HG02981 (cell line): Measurements from ENCODE around the gene MRPL52.
"Not testable (repeated sequence)": the region's sequence is repeated elsewhere in the genome, so short reads cannot be mapped to it uniquely, and the experiment has no call there.

Experiments used
- ATAC-seq: cut with Tn5 transposase; IDR thresholded peaks from one replicate; pipeline ENCODE4 v1.9.1; 2021; ENCODE audit warnings: mild to moderate bottlenecking, moderate library complexity; ENCODE audit not compliant: unreplicated experiment

Gene MRPL52

GRCh38 chr14:22829661-22830442 is at the start of gene MRPL52:
Gene MRPL52 (plus strand): TSS chr14:22829887. CDS start chr14:22829913, 26 bp downstream.
- ATAC-seq: peak; percentile 81

DNA sequence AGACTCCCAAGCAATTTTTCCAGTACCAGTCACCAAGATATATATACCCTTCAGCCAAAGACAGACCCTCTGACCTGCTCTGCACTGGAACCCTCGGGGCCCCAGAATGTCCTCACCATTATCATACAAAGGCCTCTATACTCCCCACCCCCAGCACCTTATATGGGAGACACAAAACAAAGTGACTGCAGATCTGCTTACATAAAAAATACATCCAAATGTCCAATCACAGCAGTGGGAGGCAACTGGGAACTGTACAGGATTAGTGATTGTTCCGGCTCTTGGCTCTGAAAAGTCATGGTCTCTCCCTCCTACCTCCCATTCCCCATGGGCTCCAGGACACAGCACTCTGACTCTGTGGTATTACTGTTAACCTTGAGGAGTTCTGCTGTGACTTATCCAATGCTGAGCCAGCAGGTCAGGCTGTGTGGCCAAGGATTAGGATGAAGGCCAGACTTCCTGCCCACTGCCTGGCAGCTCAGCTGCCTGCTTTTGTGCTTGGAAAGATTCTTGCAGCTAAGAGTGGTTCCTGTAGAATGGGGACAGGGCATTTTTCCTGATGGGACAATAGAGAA is 49.5 kb upstream of the MRPL52 start:
- ATAC-seq: no peak

GRCh38 chr14:22780941-22781300 is 48.8 kb upstream of the MRPL52 start:
- no peak for ATAC-seq

DNA sequence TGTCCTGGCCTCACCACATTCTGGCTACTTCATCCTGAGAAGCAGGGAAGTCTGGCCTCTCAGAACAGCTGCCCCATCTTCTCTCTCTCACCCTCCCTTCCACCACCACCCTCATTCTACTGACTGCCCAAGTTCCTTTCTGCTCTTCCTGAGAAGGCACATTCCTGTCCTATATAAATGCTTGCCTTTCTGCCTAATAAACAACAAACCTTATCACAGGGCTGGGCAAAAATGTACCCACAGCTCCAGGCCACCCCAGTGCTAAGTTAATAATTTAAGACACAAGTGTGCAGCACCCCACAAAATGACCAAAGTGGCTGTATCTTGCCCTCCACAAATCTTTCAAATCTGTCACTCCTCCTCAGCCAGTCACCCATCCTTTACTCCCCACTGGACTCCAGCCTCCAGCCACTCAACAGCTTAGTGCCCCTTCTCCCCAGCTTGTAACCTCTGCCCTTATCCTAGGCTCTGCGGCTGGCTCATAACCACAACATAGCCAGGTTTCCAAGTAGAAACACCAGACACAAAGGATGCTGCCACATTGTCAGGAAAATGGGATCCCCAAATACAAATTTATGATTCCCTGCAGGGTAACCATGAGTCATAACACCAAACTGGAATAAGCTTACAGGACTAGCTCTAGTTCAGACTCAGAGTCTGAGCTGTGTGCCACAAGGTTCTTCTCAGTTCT is 48.2 kb upstream of the MRPL52 start:
- ATAC-seq: no peak

GRCh38 chr14:22786685-22787084 is 43.0 kb upstream of the MRPL52 start:
- no peak for ATAC-seq

GRCh38 chr14:22791301-22791700 is 38.4 kb upstream of the MRPL52 start:
- ATAC-seq: no peak

DNA sequence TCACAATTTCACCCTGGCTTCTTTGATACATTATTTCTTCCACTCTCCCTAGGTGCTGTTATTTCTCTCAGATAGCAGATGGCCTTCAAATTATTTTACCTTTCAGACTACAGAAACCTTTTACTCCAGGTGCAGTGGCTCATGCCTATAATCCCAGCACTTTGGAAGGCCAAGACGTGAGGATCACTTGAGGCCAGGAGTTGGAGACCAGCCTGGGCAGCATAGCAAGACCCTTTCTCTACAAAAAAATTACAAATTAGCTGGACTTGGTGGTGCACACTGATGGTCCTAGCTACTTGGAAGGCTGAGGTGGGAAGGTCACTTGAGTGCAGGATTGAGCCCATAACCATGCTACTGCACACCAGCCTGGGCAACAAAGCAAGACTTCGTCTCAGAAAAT is 37.5 kb upstream of the MRPL52 start:
- no peak for ATAC-seq

DNA sequence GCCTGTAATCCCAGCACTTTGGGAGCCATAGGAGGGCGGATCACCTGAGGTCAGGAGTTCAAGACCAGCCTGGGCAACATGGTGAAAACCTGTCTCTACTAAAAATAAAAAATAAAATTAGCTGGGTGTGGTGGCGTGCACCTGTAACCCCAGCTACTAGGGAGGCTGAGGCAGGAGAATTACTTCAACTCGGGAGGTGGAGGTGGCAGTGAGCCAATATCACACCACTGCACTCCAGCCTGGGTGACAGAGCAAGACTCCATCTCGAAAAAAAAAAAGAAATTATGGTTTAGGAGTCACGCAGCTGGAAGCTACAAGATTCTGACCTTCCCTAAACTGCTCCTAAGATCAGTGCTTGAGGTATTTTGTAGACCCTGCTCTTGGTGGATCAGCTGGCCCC is 36.1 kb upstream of the MRPL52 start:
- ATAC-seq: not testable (repeated sequence)

DNA sequence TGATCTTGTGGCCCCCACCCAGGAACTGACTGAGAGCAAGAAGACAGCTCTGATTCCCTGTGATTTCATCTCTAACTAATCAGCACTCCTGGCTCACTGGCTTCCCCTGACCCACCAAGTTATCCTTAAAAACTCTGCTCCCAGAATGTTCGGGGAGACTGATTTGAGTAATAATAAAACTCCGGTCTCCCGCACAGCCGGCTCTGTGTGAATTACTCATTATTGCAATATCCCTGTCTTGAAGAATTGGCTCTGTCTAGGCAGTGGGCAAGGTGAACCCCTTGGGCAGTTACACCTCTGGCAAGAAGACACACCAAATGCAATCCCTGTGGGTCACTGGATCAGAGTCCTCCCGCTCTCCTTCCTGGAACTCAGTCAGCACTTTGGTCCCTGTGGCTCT is 35.7 kb upstream of the MRPL52 start:
- ATAC-seq: no peak

DNA sequence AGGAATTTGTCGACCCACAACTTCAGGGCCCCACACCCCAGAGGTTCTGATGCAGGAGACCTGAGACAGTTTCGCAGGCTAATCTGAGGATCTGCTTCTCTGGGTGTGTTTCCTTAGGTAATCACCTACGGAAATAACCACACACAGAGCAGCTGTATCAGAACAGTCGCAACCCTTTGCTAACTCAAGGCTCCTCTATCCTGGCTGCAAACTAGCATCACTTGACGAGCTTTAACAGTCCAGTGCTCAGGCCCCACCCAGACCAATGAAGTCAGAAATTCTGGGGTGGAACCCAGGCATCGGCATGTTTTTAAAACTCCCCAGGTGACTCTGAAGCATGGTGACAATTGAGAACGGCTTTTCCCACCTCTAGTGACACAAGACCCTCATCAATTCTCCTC is 35.1 kb upstream of the MRPL52 start:
- ATAC-seq: no peak

- ATAC-seq: no peak
These were observed 33.5 kb upstream of the MRPL52 start for GRCh38 chr14:22796087-22796707.

- no peak for ATAC-seq
These were observed 32.4 kb upstream of the MRPL52 start for GRCh38 chr14:22797017-22797917.

GRCh38 chr14:22798528-22798927 is 31.2 kb upstream of the MRPL52 start:
- no peak for ATAC-seq

DNA sequence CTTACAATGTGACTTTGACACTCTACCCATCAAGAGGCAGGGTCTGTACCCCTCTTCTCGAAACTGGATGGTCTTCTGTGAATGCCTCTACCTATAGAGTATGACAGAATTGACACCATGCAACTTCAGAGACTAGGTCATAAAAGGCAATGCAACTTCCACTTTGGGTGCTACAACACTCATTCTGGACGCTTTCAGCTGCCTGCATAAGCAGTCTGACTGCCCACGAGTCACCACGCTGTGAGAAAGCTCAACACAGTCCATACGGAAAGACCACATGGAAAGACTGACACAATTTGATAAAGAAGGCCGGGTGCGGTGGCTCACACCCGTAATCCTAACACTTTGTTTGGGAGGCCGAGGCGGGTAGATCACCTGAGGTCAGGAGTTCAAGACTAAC is 29.3 kb upstream of the MRPL52 start:
- no peak for ATAC-seq

DNA sequence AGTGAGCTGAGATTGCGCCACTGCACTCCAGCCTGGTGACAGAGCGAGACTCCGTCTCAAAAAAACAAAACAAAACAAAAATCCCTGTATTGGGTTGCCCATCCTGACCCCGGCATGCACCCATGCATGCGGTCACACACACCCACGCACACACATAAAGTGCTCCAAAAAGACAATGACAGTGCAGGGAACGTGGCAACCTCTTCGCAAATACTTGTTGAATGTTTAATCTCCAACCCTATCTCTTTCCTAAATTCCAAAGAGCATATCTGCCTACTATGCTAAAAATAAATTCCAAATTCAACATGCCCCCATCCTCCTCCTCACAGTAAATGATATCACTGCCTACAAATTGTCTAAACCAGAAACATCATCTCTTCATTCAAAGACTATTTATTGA is 28.0 kb upstream of the MRPL52 start:
- ATAC-seq: no peak

DNA sequence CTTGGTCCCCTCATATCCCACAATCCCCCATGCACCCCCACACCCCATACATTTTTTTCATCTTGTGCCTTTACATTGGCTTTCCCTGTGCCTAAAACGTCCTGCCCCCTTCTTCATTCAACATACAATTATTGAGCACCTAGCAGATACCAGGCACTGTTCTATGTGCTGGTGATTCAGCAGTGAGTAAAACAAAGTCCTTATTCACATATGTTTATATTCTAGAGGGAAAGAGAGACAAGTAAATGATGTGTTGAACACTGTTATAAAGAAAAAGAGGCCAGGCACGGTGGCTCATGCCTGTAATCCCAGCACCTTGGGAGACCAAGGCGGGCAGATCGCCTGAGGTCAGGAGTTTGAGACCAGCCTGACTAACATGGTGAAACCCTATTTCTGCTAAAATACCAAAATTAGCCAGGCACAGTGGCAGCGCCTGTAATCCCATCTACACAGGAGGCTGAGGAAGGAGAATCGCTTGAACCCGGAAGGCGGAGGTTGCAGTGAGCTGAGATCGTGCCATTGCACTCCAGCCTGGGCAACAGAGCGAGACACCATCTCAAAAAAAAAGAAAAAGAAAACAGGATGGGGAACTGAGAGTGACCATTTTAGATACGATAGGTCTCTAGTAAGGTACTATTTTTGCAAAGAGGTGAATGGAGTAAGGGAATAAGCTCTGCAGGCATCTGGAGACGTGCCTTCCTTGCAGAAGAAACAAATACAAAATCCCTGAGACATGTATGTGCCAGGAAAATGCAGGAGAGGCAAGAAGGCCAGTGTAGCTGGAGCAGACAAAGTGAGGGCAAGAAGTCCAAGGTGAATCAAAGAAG is 26.6 kb upstream of the MRPL52 start:
- ATAC-seq: peak; percentile 40

- peak; percentile 35 for ATAC-seq
These were observed 26.1 kb upstream of the MRPL52 start for GRCh38 chr14:22803687-22803974.

DNA sequence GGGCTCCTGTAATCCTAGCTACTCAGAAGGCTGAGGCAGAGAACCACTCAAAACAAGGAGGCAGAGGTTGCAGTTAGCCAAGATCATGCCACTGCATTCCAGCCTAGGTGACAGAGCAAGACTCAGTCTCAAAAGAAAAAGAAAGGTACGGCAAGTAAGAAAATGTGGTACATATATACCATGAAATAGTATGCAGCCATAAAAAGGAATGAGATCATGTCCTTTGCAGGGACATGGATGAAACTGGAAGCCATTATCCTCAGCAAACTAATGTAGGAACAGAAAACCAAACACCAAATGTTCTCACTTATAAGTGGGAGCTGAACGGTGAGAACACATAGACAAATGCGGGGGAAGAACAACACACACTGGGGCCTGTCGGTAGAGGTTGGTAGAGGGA is 24.5 kb upstream of the MRPL52 start:
- not testable (repeated sequence) for ATAC-seq

- no peak for ATAC-seq
These were observed 22.1 kb upstream of the MRPL52 start for GRCh38 chr14:22807432-22808087.
